ENCODE data around the gene KLHL29. TPM values are rescaled to one million over a fixed set of nuclear protein-coding genes. Genes with fewer than 3 reads are reported as not detected.

Gene KLHL29
- total and polyA plus RNA-seq, 4 donors = 0.29 to 2.3 (median 0.68) TPM

DNA sequence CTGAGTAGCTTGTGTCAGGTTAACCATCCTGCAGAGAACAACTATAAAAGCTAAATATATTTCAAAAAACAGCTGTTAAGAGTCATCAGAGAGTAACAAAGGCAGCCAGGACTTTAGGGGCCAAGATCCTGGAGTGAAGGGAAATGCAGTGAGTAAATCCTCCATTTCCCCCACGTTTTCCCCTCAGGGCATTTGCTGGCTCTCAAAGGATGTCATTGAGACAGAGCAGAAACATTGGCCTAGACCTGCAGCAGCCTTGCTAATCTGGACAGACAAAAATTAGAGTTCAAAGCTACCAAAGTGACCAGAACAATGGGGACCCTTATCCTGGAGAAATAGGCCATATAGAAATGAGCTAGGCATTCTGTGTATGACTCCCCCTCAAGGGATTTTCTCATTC lies 21.1 kb upstream of the KLHL29 start:
- DNase-seq (ENCODE audit: low spot score) = no peak
- Histone ChIP-seq H3K36me3 (ENCODE audit: control insufficient read depth in 4 of 4, insufficient read depth in 3 of 4, low read depth in 1 of 4, low read length in 3 of 4) (no peaks in the 10 kb centered on the region), H3K9me3 (ENCODE audit: control insufficient read depth in 4 of 4, low read length in 3 of 4) (no peaks in the 10 kb centered on the region), H3K4me3 (ENCODE audit: low read depth in 1 of 3, low read length in 3 of 3) (no peak overlapping the region), H3K27me3 (ENCODE audit: control insufficient read depth in 4 of 4, insufficient read depth in 4 of 4, low read length in 3 of 4) (no peaks in the 10 kb centered on the region), H3K9ac (ENCODE audit: low read depth in 1 of 2, low read length in 2 of 2) (no peak overlapping the region), H3K4me1 (ENCODE audit: control insufficient read depth in 4 of 4, insufficient read depth in 4 of 4, low read length in 3 of 4) (peaks cover 0 to 12% (median 5%) of the 10 kb centered on the region in 4 donors), H3K27ac (ENCODE audit: low read depth in 1 of 2, low read length in 2 of 2) (no peak overlapping the region)
- 52% methylated on average over 1 of the region's 1 CpG for WGBS
- TF ChIP-seq RAD21 (IDR thresholded peaks at IDR 0.05) (no peak), ZBTB33 (IDR thresholded peaks at IDR 0.05) (no peak), HNF4G (IDR thresholded peaks at IDR 0.05) (no peak), HNF4A (conservative IDR thresholded peaks at IDR 0.05) (no peak), NR2F2 (IDR thresholded peaks at IDR 0.05) (no peak)
- TF ChIP-seq, protein P1, sequence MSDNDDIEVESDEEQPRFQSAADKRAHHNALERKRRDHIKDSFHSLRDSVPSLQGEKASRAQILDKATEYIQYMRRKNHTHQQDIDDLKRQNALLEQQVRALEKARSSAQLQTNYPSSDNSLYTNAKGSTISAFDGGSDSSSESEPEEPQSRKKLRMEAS (IDR thresholded peaks at IDR 0.05) = no peak
- TF ChIP-seq, protein P2, sequence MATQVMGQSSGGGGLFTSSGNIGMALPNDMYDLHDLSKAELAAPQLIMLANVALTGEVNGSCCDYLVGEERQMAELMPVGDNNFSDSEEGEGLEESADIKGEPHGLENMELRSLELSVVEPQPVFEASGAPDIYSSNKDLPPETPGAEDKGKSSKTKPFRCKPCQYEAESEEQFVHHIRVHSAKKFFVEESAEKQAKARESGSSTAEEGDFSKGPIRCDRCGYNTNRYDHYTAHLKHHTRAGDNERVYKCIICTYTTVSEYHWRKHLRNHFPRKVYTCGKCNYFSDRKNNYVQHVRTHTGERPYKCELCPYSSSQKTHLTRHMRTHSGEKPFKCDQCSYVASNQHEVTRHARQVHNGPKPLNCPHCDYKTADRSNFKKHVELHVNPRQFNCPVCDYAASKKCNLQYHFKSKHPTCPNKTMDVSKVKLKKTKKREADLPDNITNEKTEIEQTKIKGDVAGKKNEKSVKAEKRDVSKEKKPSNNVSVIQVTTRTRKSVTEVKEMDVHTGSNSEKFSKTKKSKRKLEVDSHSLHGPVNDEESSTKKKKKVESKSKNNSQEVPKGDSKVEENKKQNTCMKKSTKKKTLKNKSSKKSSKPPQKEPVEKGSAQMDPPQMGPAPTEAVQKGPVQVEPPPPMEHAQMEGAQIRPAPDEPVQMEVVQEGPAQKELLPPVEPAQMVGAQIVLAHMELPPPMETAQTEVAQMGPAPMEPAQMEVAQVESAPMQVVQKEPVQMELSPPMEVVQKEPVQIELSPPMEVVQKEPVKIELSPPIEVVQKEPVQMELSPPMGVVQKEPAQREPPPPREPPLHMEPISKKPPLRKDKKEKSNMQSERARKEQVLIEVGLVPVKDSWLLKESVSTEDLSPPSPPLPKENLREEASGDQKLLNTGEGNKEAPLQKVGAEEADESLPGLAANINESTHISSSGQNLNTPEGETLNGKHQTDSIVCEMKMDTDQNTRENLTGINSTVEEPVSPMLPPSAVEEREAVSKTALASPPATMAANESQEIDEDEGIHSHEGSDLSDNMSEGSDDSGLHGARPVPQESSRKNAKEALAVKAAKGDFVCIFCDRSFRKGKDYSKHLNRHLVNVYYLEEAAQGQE (IDR thresholded peaks at IDR 0.05) = no peak

- no peaks in the 10 kb centered on the region for H3K9me3 ChIP-seq (ENCODE audit: control insufficient read depth in 4 of 4, low read length in 3 of 4)
- H3K27me3 ChIP-seq (ENCODE audit: control insufficient read depth in 4 of 4, insufficient read depth in 4 of 4, low read length in 3 of 4) = no peaks in the 10 kb centered on the region
- DNase-seq (ENCODE audit: low spot score) = no peak
- H3K36me3 ChIP-seq (ENCODE audit: control insufficient read depth in 4 of 4, insufficient read depth in 3 of 4, low read depth in 1 of 4, low read length in 3 of 4) = no peaks in the 10 kb centered on the region
- H3K4me3 ChIP-seq (ENCODE audit: low read depth in 1 of 3, low read length in 3 of 3) = no peak overlapping the region
- H3K9ac ChIP-seq (ENCODE audit: low read depth in 1 of 2, low read length in 2 of 2) = no peak overlapping the region
- no peak overlapping the region for H3K27ac ChIP-seq (ENCODE audit: low read depth in 1 of 2, low read length in 2 of 2)
- no peaks in the 10 kb centered on the region for H3K4me1 ChIP-seq (ENCODE audit: control insufficient read depth in 4 of 4, insufficient read depth in 4 of 4, low read length in 3 of 4)
- TF ChIP-seq FOXA1 (IDR thresholded peaks at IDR 0.05) (no peak), RAD21 (IDR thresholded peaks at IDR 0.05) (no peak), TAF1 (conservative IDR thresholded peaks at IDR 0.05) (no peak), JUND (IDR thresholded peaks at IDR 0.05) (no peak), ATF3 (IDR thresholded peaks at IDR 0.05) (no peak), GABPA (IDR thresholded peaks at IDR 0.05 in 1 of 2, conservative IDR thresholded peaks at IDR 0.05 in 1 of 2) (no peak), ZBTB33 (IDR thresholded peaks at IDR 0.05) (no peak), HNF4A (conservative IDR thresholded peaks at IDR 0.05) (no peak), EGR1 (IDR thresholded peaks at IDR 0.05; ENCODE audit: low read depth in 2 of 2) (no peak), YY1 (IDR thresholded peaks at IDR 0.05) (no peak), SP1 (IDR thresholded peaks at IDR 0.05) (no peak), FOXA2 (IDR thresholded peaks at IDR 0.05) (no peak)
- TF ChIP-seq, protein P3, sequence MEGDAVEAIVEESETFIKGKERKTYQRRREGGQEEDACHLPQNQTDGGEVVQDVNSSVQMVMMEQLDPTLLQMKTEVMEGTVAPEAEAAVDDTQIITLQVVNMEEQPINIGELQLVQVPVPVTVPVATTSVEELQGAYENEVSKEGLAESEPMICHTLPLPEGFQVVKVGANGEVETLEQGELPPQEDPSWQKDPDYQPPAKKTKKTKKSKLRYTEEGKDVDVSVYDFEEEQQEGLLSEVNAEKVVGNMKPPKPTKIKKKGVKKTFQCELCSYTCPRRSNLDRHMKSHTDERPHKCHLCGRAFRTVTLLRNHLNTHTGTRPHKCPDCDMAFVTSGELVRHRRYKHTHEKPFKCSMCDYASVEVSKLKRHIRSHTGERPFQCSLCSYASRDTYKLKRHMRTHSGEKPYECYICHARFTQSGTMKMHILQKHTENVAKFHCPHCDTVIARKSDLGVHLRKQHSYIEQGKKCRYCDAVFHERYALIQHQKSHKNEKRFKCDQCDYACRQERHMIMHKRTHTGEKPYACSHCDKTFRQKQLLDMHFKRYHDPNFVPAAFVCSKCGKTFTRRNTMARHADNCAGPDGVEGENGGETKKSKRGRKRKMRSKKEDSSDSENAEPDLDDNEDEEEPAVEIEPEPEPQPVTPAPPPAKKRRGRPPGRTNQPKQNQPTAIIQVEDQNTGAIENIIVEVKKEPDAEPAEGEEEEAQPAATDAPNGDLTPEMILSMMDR (IDR thresholded peaks at IDR 0.05; ENCODE audit: low read depth, low read length, missing input control) = no peak
- WGBS = 61% methylated on average over 9 of the region's 9 CpGs
Measured at GRCh38 chr2:23366720-23367119, 18.3 kb upstream of the KLHL29 start.

All from liver (tissue), 9 donors.